GM18868 (cell line): ENCODE results near the gene SCN9A.
"Not testable (repeated sequence)": the region's sequence is repeated elsewhere in the genome, so short reads cannot be mapped to it uniquely, and the experiment has no call there.

Experiments used
- ATAC-seq: cut with Tn5 transposase; IDR thresholded peaks from one replicate; pipeline ENCODE4 v1.9.1; 2021; ENCODE audit warnings: mild to moderate bottlenecking, moderate library complexity; ENCODE audit not compliant: unreplicated experiment

Gene SCN9A

GRCh38 chr2:166376488-166376828 is 714 bp upstream of the SCN9A start:
- no peak for ATAC-seq

GRCh38 chr2:166375195-166375735 is 479 bp downstream of the SCN9A start:
- peak; percentile 10 for ATAC-seq

- ATAC-seq: no peak
Observed at GRCh38 chr2:166373951-166374350, 1.8 kb downstream of the SCN9A start.

- ATAC-seq: no peak
Observed at GRCh38 chr2:166373539-166373938, 2.2 kb downstream of the SCN9A start.

- no peak for ATAC-seq
Observed at GRCh38 chr2:166373105-166373504, 2.6 kb downstream of the SCN9A start.

- no peak for ATAC-seq
Observed at GRCh38 chr2:166372046-166372445, 3.7 kb downstream of the SCN9A start.

GRCh38 chr2:166365803-166366420 is 9.8 kb downstream of the SCN9A start:
- no peak for ATAC-seq

- no peak for ATAC-seq
Observed at GRCh38 chr2:166365239-166365638, 10.5 kb downstream of the SCN9A start.

- no peak for ATAC-seq
Observed at GRCh38 chr2:166364476-166365161, 11.1 kb downstream of the SCN9A start.

GRCh38 chr2:166361351-166362153 is 14.2 kb downstream of the SCN9A start:
- peak; percentile 68 for ATAC-seq

GRCh38 chr2:166360906-166361305 is 14.8 kb downstream of the SCN9A start:
- no peak for ATAC-seq

- ATAC-seq: no peak
Observed at GRCh38 chr2:166360426-166360825, 15.3 kb downstream of the SCN9A start.

GRCh38 chr2:166357950-166358321 is 17.8 kb downstream of the SCN9A start:
- not testable (repeated sequence) for ATAC-seq

GRCh38 chr2:166357068-166357949 is 18.4 kb downstream of the SCN9A start:
- no peak for ATAC-seq

- no peak for ATAC-seq
Observed at GRCh38 chr2:166351319-166351718, 24.4 kb downstream of the SCN9A start.

GRCh38 chr2:166350525-166350924 is 25.2 kb downstream of the SCN9A start:
- no peak for ATAC-seq

GRCh38 chr2:166344286-166345113 is 31.2 kb downstream of the SCN9A start:
- no peak for ATAC-seq

- ATAC-seq: no peak
Observed at GRCh38 chr2:166343467-166343866, 32.3 kb downstream of the SCN9A start.

GRCh38 chr2:166341426-166341825 is 34.3 kb downstream of the SCN9A start:
- no peak for ATAC-seq

GRCh38 chr2:166338831-166339339 is 36.9 kb downstream of the SCN9A start:
- no peak for ATAC-seq
